NCI-H82 (cell line): ENCODE data around the gene ESRRB.

Experiments
- DNase-seq: peaks from one replicate; lab custom pipeline; 2025; lab: John Stamatoyannopoulos, UW

Gene ESRRB

GRCh38 chr14:76450476-76450875 lies 74.5 kb downstream of the ESRRB start:
- DNase-seq, result no peak

- DNase-seq, result peak; percentile 75
These were observed 80.3 kb downstream of the ESRRB start for GRCh38 chr14:76456200-76456599.

- peak; percentile 55 for DNase-seq
These were observed 81.1 kb downstream of the ESRRB start for GRCh38 chr14:76456891-76457586.

GRCh38 chr14:76457841-76458240 lies 81.9 kb downstream of the ESRRB start:
- no peak for DNase-seq

- DNase-seq, result no peak
These were observed 85.9 kb downstream of the ESRRB start for GRCh38 chr14:76461886-76462285.

- DNase-seq, result no peak
These were observed 86.4 kb downstream of the ESRRB start for GRCh38 chr14:76462330-76462729.

- no peak for DNase-seq
These were observed 87.2 kb downstream of the ESRRB start for GRCh38 chr14:76463105-76463504.

- DNase-seq, result no peak
These were observed 88.9 kb downstream of the ESRRB start for GRCh38 chr14:76464856-76465255.

GRCh38 chr14:76465664-76466063 lies 89.7 kb downstream of the ESRRB start:
- DNase-seq, result peak; percentile 8

GRCh38 chr14:76467711-76468155 lies 91.8 kb downstream of the ESRRB start:
- DNase-seq, result no peak

GRCh38 chr14:76472199-76472723 lies 96.3 kb downstream of the ESRRB start:
- DNase-seq, result no peak

- DNase-seq, result peak; percentile 77
These were observed 97.7 kb downstream of the ESRRB start for GRCh38 chr14:76473481-76474263.

- DNase-seq, result no peak
These were observed 104.5 kb downstream of the ESRRB start for GRCh38 chr14:76480426-76480825.

GRCh38 chr14:76484355-76484754 lies 108.4 kb downstream of the ESRRB start:
- DNase-seq, result peak; percentile 27

GRCh38 chr14:76486251-76486743 lies 110.4 kb downstream of the ESRRB start:
- DNase-seq, result peak; percentile 100

GRCh38 chr14:76488551-76488950 lies 112.6 kb downstream of the ESRRB start:
- no peak for DNase-seq

GRCh38 chr14:76489667-76490066 lies 113.7 kb downstream of the ESRRB start:
- no peak for DNase-seq

GRCh38 chr14:76490111-76490510 lies 114.2 kb downstream of the ESRRB start:
- DNase-seq, result no peak

GRCh38 chr14:76490735-76491134 lies 114.8 kb downstream of the ESRRB start:
- DNase-seq, result no peak

GRCh38 chr14:76491172-76491930 lies 115.4 kb downstream of the ESRRB start:
- DNase-seq, result no peak

- no peak for DNase-seq
These were observed 120.0 kb downstream of the ESRRB start for GRCh38 chr14:76495983-76496382.

GRCh38 chr14:76496595-76496994 lies 120.7 kb downstream of the ESRRB start:
- no peak for DNase-seq
